Keratinocyte (primary cell): Measurements from ENCODE around the gene PRPF8. TPM values are rescaled to one million over a fixed set of nuclear protein-coding genes. Genes with fewer than 3 reads are reported as not detected.

Experiments
- DNase-seq: peaks from one replicate; pipeline ENCODE4 v3.0.0-alpha.2; 2011; ENCODE audit warnings: low read depth, missing footprints, low spot score
- FAIRE-seq: peaks from 2 replicates; lab custom pipeline; 2011; peaks lifted over from hg19 to GRCh38; lab: Jason Lieb, UNC
- H2AFZ ChIP-seq: 2 replicates; pipeline ENCODE4 v1.6.0; 2012; ENCODE audit warnings: low read length, control low read depth, inconsistent platforms; ENCODE audit not compliant: control insufficient read depth
- H3K27ac ChIP-seq: 2 replicates; pipeline ENCODE4 v1.5.1; 2011; ENCODE audit warnings: low read length; ENCODE audit not compliant: control insufficient read depth, insufficient read depth
- H3K27me3 ChIP-seq: 3 replicates; pipeline ENCODE4 v1.6.0; 2011; ENCODE audit warnings: low read length; ENCODE audit not compliant: control insufficient read depth, insufficient read depth; ENCODE audit errors: extremely low read depth
- H3K36me3 ChIP-seq, 2 experiments: 2 replicates in 1 of 2; 3 replicates in 1 of 2; pipeline ENCODE4 v1.5.1; 2011; ENCODE audit warnings: low read length in 2 of 2, mild to moderate bottlenecking in 1 of 2; ENCODE audit not compliant: control insufficient read depth in 2 of 2, insufficient read depth in 2 of 2; ENCODE audit errors: extremely low read depth in 1 of 2
- H3K4me1 ChIP-seq: 3 replicates; pipeline ENCODE4 v1.5.1; 2011; ENCODE audit warnings: low read length; ENCODE audit not compliant: control insufficient read depth, insufficient read depth; ENCODE audit errors: extremely low read depth
- H3K4me2 ChIP-seq: 3 replicates; pipeline ENCODE4 v1.6.0; 2011; ENCODE audit warnings: low read depth, low read length; ENCODE audit not compliant: control insufficient read depth, insufficient read depth; ENCODE audit errors: extremely low read depth
- H3K4me3 ChIP-seq, 3 experiments: fragments of 200-600 bp in 1 of 3; sonication (generic) in 1 of 3; 2 replicates in 2 of 3; 3 replicates in 1 of 3; pipeline ENCODE4 v1.5.1; 2011 to 2016; ENCODE audit warnings: low read length in 3 of 3, mild to moderate bottlenecking in 3 of 3, control low read depth in 2 of 3, inconsistent platforms in 1 of 3, low read depth in 1 of 3, mixed read lengths in 1 of 3, mixed run types in 1 of 3, moderate library complexity in 1 of 3; ENCODE audit not compliant: control insufficient read depth in 2 of 3, insufficient read depth in 2 of 3; ENCODE audit errors: extremely low read depth in 1 of 3
- H3K79me2 ChIP-seq: 2 replicates; pipeline ENCODE4 v1.6.0; 2012; ENCODE audit warnings: low read length; ENCODE audit not compliant: control insufficient read depth, insufficient read depth
- H3K9ac ChIP-seq: 3 replicates; pipeline ENCODE4 v1.6.0; 2011; ENCODE audit warnings: low read length; ENCODE audit not compliant: control insufficient read depth, insufficient read depth; ENCODE audit errors: extremely low read depth
- H3K9me1 ChIP-seq: 3 replicates; pipeline ENCODE4 v1.6.0; 2011; ENCODE audit warnings: low read length; ENCODE audit not compliant: control insufficient read depth, insufficient read depth; ENCODE audit errors: extremely low read depth
- H3K9me3 ChIP-seq: 2 replicates; pipeline ENCODE4 v1.5.1; 2012; ENCODE audit warnings: low read depth, low read length; ENCODE audit not compliant: control insufficient read depth
- H4K20me1 ChIP-seq: 3 replicates; pipeline ENCODE4 v1.6.0; 2011; ENCODE audit warnings: low read length; ENCODE audit not compliant: control insufficient read depth, insufficient read depth; ENCODE audit errors: extremely low read depth
- CTCF ChIP-seq, 3 experiments: IDR thresholded peaks in 1 of 3; conservative IDR thresholded peaks in 1 of 3; optimal IDR thresholded peaks in 1 of 3; 2 replicates in 2 of 3; 3 replicates in 1 of 3; pipeline versions ENCODE3 to v1.5.1; 2011; ENCODE audit warnings: low read length in 3 of 3, mild to moderate bottlenecking in 3 of 3, moderate library complexity in 2 of 3, control low read depth in 1 of 3, inconsistent platforms in 1 of 3; ENCODE audit not compliant: insufficient read depth in 2 of 3; ENCODE audit errors: extremely low read depth in 1 of 3
- EZH2 ChIP-seq: IDR thresholded peaks from one replicate; pipeline ENCODE4 v1.6.1; 2012; ENCODE audit warnings: inconsistent platforms, mild to moderate bottlenecking, low read length, moderate library complexity
- dilution Hi-C: fragments of 300-500 bp; cut with MboI; formaldehyde crosslinking; loops from one replicate; pipeline ENCODE4 v1.7.0; 2020; ENCODE audit warnings: low sequenced_read_pairs; ENCODE audit not compliant: extremely low pct_ligation_motif_present
- polyA plus RNA-seq, 5 experiments: library from polyadenylated mRNA; depleted of rRNA in 3 of 5; stranded (reverse) in 3 of 5; stranded (forward) in 1 of 5; unstranded in 1 of 5; fragments of >200 nt; gene quantifications; 1 replicate in 1 of 5; 2 replicates in 3 of 5; 3 replicates in 1 of 5; pipeline versions ENCODE4 v1.2.1 to v1.2.3, GENCODE V29; 2011 to 2012; ENCODE audit warnings: missing spikeins in 2 of 5, low read depth in 1 of 5, low replicate concordance in 1 of 5

The PRPF8 gene
- polyA plus RNA-seq, 1 donor (not counting 4 experiments of a cell fraction or from before 2014, with no cell fraction given) = 97.5 TPM

DNA sequence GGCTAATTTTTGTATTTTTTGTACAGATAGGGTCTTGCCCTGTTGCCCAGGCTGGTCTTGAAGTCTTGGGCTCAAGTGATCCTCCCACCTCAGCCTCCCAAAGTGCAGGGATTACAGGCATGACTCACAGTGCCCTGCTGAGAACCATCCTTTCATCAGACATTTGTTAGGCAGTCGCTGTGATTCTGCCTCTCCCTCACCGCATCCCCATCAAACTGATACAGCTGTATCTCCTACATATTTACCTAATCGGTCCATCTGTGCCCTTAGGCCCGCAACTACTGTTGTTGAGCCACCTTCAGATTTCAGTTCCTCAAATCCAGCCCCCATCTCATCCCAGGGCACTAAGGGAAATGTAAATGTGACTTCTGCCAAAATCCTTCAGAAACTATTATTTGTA lies 54.0 kb downstream of the PRPF8 start:
- no peak for FAIRE-seq

GRCh38 chr17:1629504-1630310 lies 55.0 kb downstream of the PRPF8 start:
- TF ChIP-seq CTCF (optimal IDR thresholded peaks at IDR 0.05 in 1 of 3, IDR thresholded peaks at IDR 0.05 in 1 of 3, conservative IDR thresholded peaks at IDR 0.05 in 1 of 3; ENCODE audit: extremely low read depth in 1 of 3, insufficient read depth in 2 of 3, low read length in 3 of 3) (peak; percentile 77 to 95 (median 83)), EZH2 (no peak)
- no peaks in the 10 kb centered on the region for H3K9me1 ChIP-seq
- dilution Hi-C loops = no loop called here
- H3K4me1 ChIP-seq = peaks cover 8% of the 10 kb centered on the region
- no peak overlapping the region for H3K27ac ChIP-seq
- peak overlapping the region; percentile 84 for H2AFZ ChIP-seq
- DNase-seq (no peak), FAIRE-seq (no peak)
- no peaks in the 10 kb centered on the region for H3K9me3 ChIP-seq
- H3K79me2 ChIP-seq = no peaks in the 10 kb centered on the region
- H4K20me1 ChIP-seq = no peaks in the 10 kb centered on the region
- H3K27me3 ChIP-seq = peaks cover 6% of the 10 kb centered on the region
- peaks cover 0 to 5% of the 10 kb centered on the region in 2 experiments for H3K36me3 ChIP-seq
- H3K9ac ChIP-seq = peak overlapping the region; percentile 73
- H3K4me2 ChIP-seq = peak overlapping the region; percentile 95
- H3K4me3 ChIP-seq = peak overlapping the region; percentile 74 to 76 (median 76)

More for the DNA sequence above, 54.0 kb downstream of the PRPF8 start:
- TF ChIP-seq EZH2 = no peak
- no peak for TF ChIP-seq CTCF (optimal IDR thresholded peaks at IDR 0.05 in 1 of 3, IDR thresholded peaks at IDR 0.05 in 1 of 3, conservative IDR thresholded peaks at IDR 0.05 in 1 of 3; ENCODE audit: extremely low read depth in 1 of 3, insufficient read depth in 2 of 3, low read length in 3 of 3)
- dilution Hi-C loops = no loop called here
- H3K9me3 ChIP-seq = no peaks in the 10 kb centered on the region
- no peak for DNase-seq
- peaks cover 8% of the 10 kb centered on the region for H3K4me1 ChIP-seq
- no peak overlapping the region for H3K27ac ChIP-seq
- H3K9me1 ChIP-seq = no peaks in the 10 kb centered on the region
- H3K9ac ChIP-seq = no peak overlapping the region
- H2AFZ ChIP-seq = no peak overlapping the region
- no peaks in the 10 kb centered on the region for H3K79me2 ChIP-seq
- H3K36me3 ChIP-seq = peaks cover 0 to 3% of the 10 kb centered on the region in 2 experiments
- no peaks in the 10 kb centered on the region for H4K20me1 ChIP-seq
- no peak overlapping the region for H3K4me2 ChIP-seq
- H3K27me3 ChIP-seq = peaks cover 6% of the 10 kb centered on the region
- H3K4me3 ChIP-seq = no peak overlapping the region
